Liver (tissue), 9 donors: ENCODE results near the gene KIF11. TPM values are rescaled to one million over a fixed set of nuclear protein-coding genes. Genes with fewer than 3 reads are reported as not detected.

Experiments used
- DNase-seq: peaks from one replicate; pipeline ENCODE4 v3.0.0-alpha.2; 2017; ENCODE audit warnings: low spot score
- H3K27ac ChIP-seq, 2 donors: one replicate each; pipeline ENCODE4 v1.7.0; 2013; ENCODE audit warnings: inconsistent platforms in 2 of 2, low read length in 2 of 2, control low read depth in 1 of 2, low read depth in 1 of 2, mild to moderate bottlenecking in 1 of 2
- H3K27me3 ChIP-seq, 4 donors: one replicate each; pipeline versions ENCODE4 v1.6.1 to v1.7.0; 2013; ENCODE audit warnings: low read length in 3 of 4, inconsistent platforms in 1 of 4, mild to moderate bottlenecking in 1 of 4, moderate library complexity in 1 of 4; ENCODE audit not compliant: control insufficient read depth in 4 of 4, insufficient read depth in 4 of 4
- H3K36me3 ChIP-seq, 4 donors: one replicate each; pipeline versions ENCODE4 v1.6.1 to v1.7.0; 2013; ENCODE audit warnings: low read length in 3 of 4, mild to moderate bottlenecking in 3 of 4, low read depth in 1 of 4, moderate library complexity in 1 of 4; ENCODE audit not compliant: control insufficient read depth in 4 of 4, insufficient read depth in 3 of 4
- H3K4me1 ChIP-seq, 4 donors: one replicate each; pipeline versions ENCODE4 v1.6.1 to v1.7.0; 2013; ENCODE audit warnings: low read length in 3 of 4, mild to moderate bottlenecking in 3 of 4, moderate library complexity in 1 of 4; ENCODE audit not compliant: control insufficient read depth in 4 of 4, insufficient read depth in 4 of 4
- H3K4me3 ChIP-seq, 3 donors: one replicate each; pipeline versions ENCODE4 v1.6.1 to v1.7.0; 2013; ENCODE audit warnings: low read length in 3 of 3, control low read depth in 1 of 3, low read depth in 1 of 3, mild to moderate bottlenecking in 1 of 3
- H3K9ac ChIP-seq, 2 donors: one replicate each; pipeline ENCODE4 v1.7.0; 2013; ENCODE audit warnings: low read length in 2 of 2, mild to moderate bottlenecking in 2 of 2, moderate library complexity in 2 of 2, control low read depth in 1 of 2, low read depth in 1 of 2
- H3K9me3 ChIP-seq, 4 donors: one replicate each; pipeline versions ENCODE4 v1.6.1 to v1.7.0; 2013; ENCODE audit warnings: low read length in 3 of 4; ENCODE audit not compliant: control insufficient read depth in 4 of 4
- FOXA1 ChIP-seq: IDR thresholded peaks from 2 replicates; pipeline ENCODE4 v1.6.1; 2016; ENCODE audit warnings: antibody characterized with exemption
- GABPA ChIP-seq, 2 donors: IDR thresholded peaks in 1 of 2; conservative IDR thresholded peaks in 1 of 2; 2 replicates each; pipeline ENCODE4 v1.6.1; 2016; ENCODE audit warnings: antibody characterized with exemption in 2 of 2, mild to moderate bottlenecking in 1 of 2, moderate library complexity in 1 of 2
- HNF4A ChIP-seq, 2 donors: conservative IDR thresholded peaks; 2 replicates each; pipeline ENCODE4 v1.6.1; 2016; ENCODE audit warnings: antibody characterized with exemption in 2 of 2, mild to moderate bottlenecking in 2 of 2
- HNF4G ChIP-seq: IDR thresholded peaks from 2 replicates; pipeline ENCODE4 v1.6.1; 2016; ENCODE audit warnings: antibody characterized with exemption
- MAX ChIP-seq: IDR thresholded peaks from 2 replicates; pipeline ENCODE4 v1.6.1; 2016; ENCODE audit warnings: antibody characterized with exemption
- NR2F2 ChIP-seq: IDR thresholded peaks from 2 replicates; pipeline ENCODE4 v1.6.1; 2016; ENCODE audit warnings: antibody characterized with exemption
- RAD21 ChIP-seq, 2 donors: IDR thresholded peaks; 2 replicates each; pipeline ENCODE4 v1.6.1; 2016; ENCODE audit warnings: antibody characterized with exemption in 2 of 2, mild to moderate bottlenecking in 2 of 2
- REST ChIP-seq: IDR thresholded peaks from 2 replicates; pipeline ENCODE4 v1.6.1; 2016; ENCODE audit warnings: antibody characterized with exemption, mild to moderate bottlenecking
- SP1 ChIP-seq: IDR thresholded peaks from 2 replicates; pipeline ENCODE4 v1.6.1; 2018; ENCODE audit warnings: antibody characterized with exemption, mild to moderate bottlenecking
- YY1 ChIP-seq: IDR thresholded peaks from 2 replicates; pipeline ENCODE4 v1.6.1; 2016; ENCODE audit warnings: antibody characterized with exemption, mild to moderate bottlenecking
- ZBTB33 ChIP-seq: IDR thresholded peaks from 2 replicates; pipeline ENCODE4 v1.6.1; 2016; ENCODE audit warnings: antibody characterized with exemption
- WGBS: extraction: QIAGEN DNeasy Blood & Tissue Kit; methylation state at CpG from one replicate; pipeline ENCODE4 v1.1.7; 2013; 5-methylcytosine and 5-hydroxymethylcytosine counted together
- polyA plus RNA-seq, 2 donors: library from polyadenylated mRNA; stranded (reverse) in 1 of 2; unstranded in 1 of 2; fragments of 200-250 nt in 1 of 2; fragments of >200 nt in 1 of 2; fragmentation: Nextera tagmentation in 1 of 2; extraction: Ambion mirVana in 1 of 2; gene quantifications; one replicate each; pipeline versions ENCODE4 v1.2.1 to v1.2.3, GENCODE V29; 2013 to 2015
- total RNA-seq, 2 donors: library from RNA; depleted of rRNA; stranded (reverse); fragments of >200 nt; gene quantifications; one replicate each; pipeline ENCODE4 v1.2.3, GENCODE V29; 2014
- donor health status: healthy.
- donor health status: healthy.
- donor health status: healthy.
- donor health status: healthy.
- donor health status: healthy.

KIF11 gene
- total and polyA plus RNA-seq, 4 donors, result 0.25 to 29.2 (median 0.58) TPM

DNA sequence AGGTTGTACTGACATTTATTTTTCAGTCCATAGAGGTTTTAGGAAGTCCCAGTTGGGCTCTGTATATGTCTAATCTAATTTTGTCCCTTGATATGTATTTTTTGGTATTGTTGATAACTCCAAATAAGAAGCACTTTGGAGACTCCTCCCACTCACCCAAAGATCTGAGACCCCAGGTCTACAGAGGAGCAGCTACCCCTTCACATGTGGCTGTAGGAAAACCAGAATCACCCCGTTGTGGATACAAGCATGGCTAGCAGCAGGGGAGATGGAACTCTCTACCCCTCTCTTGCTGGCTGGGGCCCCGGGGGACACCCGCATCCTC lies 106.2 kb downstream of the KIF11 start:
- Histone ChIP-seq H3K36me3 (peaks cover 0 to 11% (median 2%) of the 10 kb centered on the region in 4 donors), H3K9ac (peak overlapping the region; percentile 54 to 76), H3K27ac (peak overlapping the region; percentile 53 to 68), H3K4me1 (peaks cover 18 to 52% (median 36%) of the 10 kb centered on the region in 4 donors), H3K27me3 (no peaks in the 10 kb centered on the region), H3K9me3 (no peaks in the 10 kb centered on the region), H3K4me3 (peak overlapping the region; percentile 52 to 65 (median 63))
- TF ChIP-seq ZBTB33 (no peak), REST (no peak), GABPA (IDR thresholded peaks at IDR 0.05 in 1 of 2, conservative IDR thresholded peaks at IDR 0.05 in 1 of 2) (no peak), FOXA1 (no peak), YY1 (no peak), HNF4A (conservative IDR thresholded peaks at IDR 0.05) (no peak)
- 17% methylated on average over 3 of the region's 3 CpGs for WGBS
- DNase-seq, result no peak

- Histone ChIP-seq H3K4me3 (peak overlapping the region; percentile 52 to 65 (median 63)), H3K27ac (peak overlapping the region; percentile 53 to 68), H3K36me3 (peaks cover 0 to 5% (median 0%) of the 10 kb centered on the region in 4 donors), H3K9me3 (no peaks in the 10 kb centered on the region), H3K27me3 (no peaks in the 10 kb centered on the region), H3K4me1 (peaks cover 14 to 46% (median 30%) of the 10 kb centered on the region in 4 donors), H3K9ac (peak overlapping the region; percentile 54 to 76)
- WGBS, result 8% methylated on average over 32 of the region's 32 CpGs
- DNase-seq, result peak; percentile 41
- TF ChIP-seq MAX (no peak), RAD21 (IDR thresholded peaks at IDR 0.05) (peak in 1 of 2 donors; percentile 32), NR2F2 (peak; percentile 48), SP1 (peak; percentile 20), GABPA (IDR thresholded peaks at IDR 0.05 in 1 of 2, conservative IDR thresholded peaks at IDR 0.05 in 1 of 2) (peak; percentile 40 to 72), FOXA1 (no peak), YY1 (peak; percentile 25), HNF4G (no peak), HNF4A (conservative IDR thresholded peaks at IDR 0.05) (peak in 1 of 2 donors; percentile 13)
Measured at GRCh38 chr10:92699518-92700381, 106.8 kb downstream of the KIF11 start.
